Measurements from ENCODE around the gene WDR93. TPM values are rescaled to one million over a fixed set of nuclear protein-coding genes. Genes with fewer than 3 reads are reported as not detected.
A peak's percentile ranks its signal among the peaks of the same experiment; 100 is the strongest.

Gene WDR93
- total and polyA plus RNA-seq, 8 donors: 0.20 to 2.1 (median 1.4) TPM

DNA sequence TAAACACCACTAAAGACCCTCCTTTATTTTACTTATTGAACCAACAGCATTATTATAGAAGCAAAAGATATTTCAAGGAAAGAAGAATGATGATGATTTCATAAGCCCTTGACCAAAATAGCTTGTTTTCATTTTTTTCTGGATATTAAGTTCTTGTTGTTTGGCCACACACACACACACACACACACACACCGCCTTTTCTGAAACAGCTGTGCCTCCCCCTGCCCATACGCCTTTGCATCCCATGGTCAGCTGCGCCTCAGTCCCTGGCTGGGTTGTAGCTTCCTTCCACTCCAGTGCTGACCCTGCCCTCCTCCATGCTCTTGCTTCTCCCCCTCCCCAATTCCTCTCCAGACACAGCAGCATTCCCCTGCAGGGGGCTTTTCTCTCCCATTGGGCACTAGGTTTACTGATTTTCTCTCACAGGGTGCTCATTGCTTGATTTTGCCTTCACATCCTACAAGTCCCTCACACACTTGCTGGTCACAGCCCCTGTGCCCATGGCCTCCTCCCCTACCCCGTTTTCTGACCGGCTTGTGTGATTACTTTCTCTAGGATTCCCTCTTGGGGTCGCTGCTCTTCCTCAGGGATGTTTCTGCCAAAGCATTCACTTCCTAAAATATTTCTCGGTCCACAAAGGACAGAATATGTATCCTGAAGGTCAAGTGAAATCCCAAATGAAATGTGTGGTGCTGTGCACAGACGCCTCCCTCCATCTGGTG, 42.0 kb downstream of the WDR93 start:
- intact Hi-C loops (cut with DNase I): no loop called here
- no peak for DNase-seq
- no peak overlapping the region for H3K27ac ChIP-seq
- no peaks in the 10 kb centered on the region for H3K9me3 ChIP-seq
- no peaks in the 10 kb centered on the region for H3K27me3 ChIP-seq
- H3K36me3 ChIP-seq: no peaks in the 10 kb centered on the region
- TF ChIP-seq, protein P1, sequence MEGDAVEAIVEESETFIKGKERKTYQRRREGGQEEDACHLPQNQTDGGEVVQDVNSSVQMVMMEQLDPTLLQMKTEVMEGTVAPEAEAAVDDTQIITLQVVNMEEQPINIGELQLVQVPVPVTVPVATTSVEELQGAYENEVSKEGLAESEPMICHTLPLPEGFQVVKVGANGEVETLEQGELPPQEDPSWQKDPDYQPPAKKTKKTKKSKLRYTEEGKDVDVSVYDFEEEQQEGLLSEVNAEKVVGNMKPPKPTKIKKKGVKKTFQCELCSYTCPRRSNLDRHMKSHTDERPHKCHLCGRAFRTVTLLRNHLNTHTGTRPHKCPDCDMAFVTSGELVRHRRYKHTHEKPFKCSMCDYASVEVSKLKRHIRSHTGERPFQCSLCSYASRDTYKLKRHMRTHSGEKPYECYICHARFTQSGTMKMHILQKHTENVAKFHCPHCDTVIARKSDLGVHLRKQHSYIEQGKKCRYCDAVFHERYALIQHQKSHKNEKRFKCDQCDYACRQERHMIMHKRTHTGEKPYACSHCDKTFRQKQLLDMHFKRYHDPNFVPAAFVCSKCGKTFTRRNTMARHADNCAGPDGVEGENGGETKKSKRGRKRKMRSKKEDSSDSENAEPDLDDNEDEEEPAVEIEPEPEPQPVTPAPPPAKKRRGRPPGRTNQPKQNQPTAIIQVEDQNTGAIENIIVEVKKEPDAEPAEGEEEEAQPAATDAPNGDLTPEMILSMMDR (IDR thresholded peaks at IDR 0.05): no peak
- no peak overlapping the region for H3K4me3 ChIP-seq
- no peak for ATAC-seq
- H3K4me1 ChIP-seq: no peaks in the 10 kb centered on the region

DNA sequence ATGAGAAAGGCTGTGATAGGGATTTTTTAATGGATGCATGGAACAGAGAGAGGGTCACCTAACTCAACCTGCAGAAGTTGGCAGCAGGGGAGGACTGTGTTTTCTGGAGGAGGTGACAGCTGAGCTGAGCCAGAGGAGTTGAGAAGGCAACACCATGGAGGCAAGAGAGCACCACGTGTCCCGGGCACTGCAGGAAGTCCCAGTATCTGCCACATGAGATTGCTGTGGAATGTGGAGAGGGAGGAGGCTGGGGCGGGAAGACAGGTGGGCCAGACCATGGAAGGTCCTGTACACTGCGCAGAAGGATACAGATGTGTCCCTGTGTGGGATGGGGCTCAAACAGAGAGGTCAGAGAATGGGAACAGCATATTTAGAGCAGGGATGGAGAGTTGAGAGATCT, 45.2 kb downstream of the WDR93 start:
- TF ChIP-seq, protein P1 (IDR thresholded peaks at IDR 0.05): no peak
- H3K9me3 ChIP-seq: no peaks in the 10 kb centered on the region
- H3K4me3 ChIP-seq: no peak overlapping the region
- H3K27ac ChIP-seq: no peak overlapping the region
- H3K36me3 ChIP-seq: no peaks in the 10 kb centered on the region
- intact Hi-C loops (cut with DNase I): no loop called here
- H3K27me3 ChIP-seq: no peaks in the 10 kb centered on the region
- no peak for ATAC-seq
- no peaks in the 10 kb centered on the region for H3K4me1 ChIP-seq
- no peak for DNase-seq

DNA sequence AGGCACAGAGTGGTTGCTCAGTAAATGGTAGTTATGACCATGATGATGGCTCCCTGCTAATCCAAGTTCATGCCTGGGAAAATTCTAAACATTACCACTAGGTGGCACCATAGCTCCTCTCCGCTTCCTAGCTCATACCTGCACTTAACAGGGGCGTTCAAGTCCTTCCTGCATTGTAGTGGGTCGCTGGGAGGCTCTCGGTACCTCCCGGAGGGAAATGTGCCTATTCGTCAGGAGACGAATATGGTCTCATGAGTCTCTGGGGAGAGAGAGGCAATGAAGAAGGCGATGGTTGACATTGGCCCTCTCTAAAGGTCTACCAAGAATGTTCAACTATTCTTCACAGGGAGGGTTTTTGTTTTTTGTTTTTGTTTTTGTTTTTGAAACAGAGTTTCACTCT, 49.5 kb downstream of the WDR93 start:
- no peaks in the 10 kb centered on the region for H3K36me3 ChIP-seq
- no peak overlapping the region for H3K27ac ChIP-seq
- H3K4me1 ChIP-seq: no peaks in the 10 kb centered on the region
- peaks cover 0 to 5% of the 10 kb centered on the region in 2 donors for H3K27me3 ChIP-seq
- peak; percentile 96 for ATAC-seq
- H3K9me3 ChIP-seq: no peaks in the 10 kb centered on the region
- H3K4me3 ChIP-seq: no peak overlapping the region
- intact Hi-C loops (cut with DNase I): no loop called here
- TF ChIP-seq, protein P1 (IDR thresholded peaks at IDR 0.05): peak; percentile 76 to 96
- DNase-seq: peak in 2 of 4 donors; percentile 65 to 77

DNA sequence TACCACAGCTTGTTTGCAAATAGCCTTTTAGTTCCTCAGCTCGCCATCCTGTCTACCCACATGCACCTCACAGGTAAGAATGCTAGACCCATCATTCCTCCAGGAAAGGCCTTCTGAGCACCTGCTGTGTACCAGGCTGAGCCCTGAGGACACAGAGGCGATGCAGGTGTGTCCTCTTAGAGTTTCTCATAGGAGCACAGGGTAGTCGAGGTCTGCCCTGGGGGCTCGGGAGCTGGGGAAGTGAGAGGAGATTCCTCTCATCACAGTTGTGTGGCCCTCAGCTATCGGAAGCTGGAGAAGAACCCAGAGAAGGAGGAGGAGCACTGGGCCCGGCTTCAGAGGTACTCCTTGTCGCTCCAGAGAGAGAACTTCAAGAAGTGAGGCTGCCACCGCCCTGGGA, 52.4 kb downstream of the WDR93 start:
- TF ChIP-seq, protein P1 (IDR thresholded peaks at IDR 0.05): no peak
- no peak overlapping the region for H3K27ac ChIP-seq
- no peaks in the 10 kb centered on the region for H3K36me3 ChIP-seq
- intact Hi-C loops (cut with DNase I): no loop called here
- no peak overlapping the region for H3K4me3 ChIP-seq
- ATAC-seq (no peak), DNase-seq (no peak)
- peaks cover 0 to 22% of the 10 kb centered on the region in 2 donors for H3K27me3 ChIP-seq
- H3K4me1 ChIP-seq: no peaks in the 10 kb centered on the region
- no peaks in the 10 kb centered on the region for H3K9me3 ChIP-seq

DNA sequence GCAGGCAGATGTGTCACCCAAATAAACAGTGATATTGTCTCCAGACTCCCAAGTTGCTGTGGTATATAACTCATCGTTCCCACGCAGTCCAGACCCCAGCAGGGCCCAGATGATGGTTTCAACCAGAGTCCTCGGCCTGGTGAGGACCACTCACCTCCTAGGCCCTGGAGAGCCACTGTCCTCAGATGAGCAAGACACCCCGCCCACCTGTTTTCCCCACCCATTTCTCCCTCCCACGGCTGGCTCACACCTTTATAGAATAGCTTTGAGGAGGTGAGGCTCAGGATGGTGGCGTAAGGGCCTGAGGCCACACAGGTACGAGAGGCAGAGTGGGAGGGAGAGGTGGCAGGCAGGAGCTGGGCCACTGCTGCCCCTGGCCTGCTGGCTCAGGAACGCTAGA, 53.0 kb downstream of the WDR93 start:
- DNase-seq (no peak), ATAC-seq (no peak)
- no peak overlapping the region for H3K27ac ChIP-seq
- intact Hi-C loops (cut with DNase I): no loop called here
- no peaks in the 10 kb centered on the region for H3K4me1 ChIP-seq
- H3K9me3 ChIP-seq: no peaks in the 10 kb centered on the region
- TF ChIP-seq, protein P1 (IDR thresholded peaks at IDR 0.05): no peak
- no peaks in the 10 kb centered on the region for H3K36me3 ChIP-seq
- no peak overlapping the region for H3K4me3 ChIP-seq
- peaks cover 0 to 27% of the 10 kb centered on the region in 2 donors for H3K27me3 ChIP-seq
